Heart left ventricle (tissue), 16 donors: ENCODE measurements around the gene ADGRL3. TPM values are rescaled to one million over a fixed set of nuclear protein-coding genes. Genes with fewer than 3 reads are reported as not detected.

ENCODE experiments used
- ATAC-seq, 4 donors: fragments of 200-7000 bp; cut with Tn5 transposase; one replicate each; pipeline ENCODE4 v1.9.1; 2020 to 2022; ENCODE audit warnings: moderate library complexity in 4 of 4, mild to moderate bottlenecking in 3 of 4, moderate number of reproducible peaks in 1 of 4
- DNase-seq, 5 donors: peaks; one replicate each; pipeline ENCODE4 v3.0.0-alpha.2; 2020
- H3K27ac ChIP-seq, 12 donors: fragments of 200-600 bp; sonication (generic) in 4 of 12; one replicate each; pipeline versions ENCODE4 v1.5.0 to v1.8.0; 2016 to 2022; ENCODE audit warnings: mild to moderate bottlenecking in 2 of 12
- H3K27me3 ChIP-seq, 9 donors: fragments of 200-600 bp; sonication (generic) in 2 of 9; one replicate each; pipeline versions ENCODE4 v1.5.1 to v1.8.0; 2016 to 2022; ENCODE audit warnings: mild to moderate bottlenecking in 3 of 9
- H3K36me3 ChIP-seq, 9 donors: fragments of 200-600 bp; sonication (generic) in 2 of 9; one replicate each; pipeline versions ENCODE4 v1.5.0 to v1.8.0; 2018 to 2022; ENCODE audit warnings: mild to moderate bottlenecking in 2 of 9
- H3K4me1 ChIP-seq, 12 donors: fragments of 200-600 bp; sonication (generic) in 4 of 12; one replicate each; pipeline versions ENCODE4 v1.5.0 to v1.8.0; 2016 to 2022; ENCODE audit warnings: mild to moderate bottlenecking in 3 of 12
- H3K4me3 ChIP-seq, 12 donors: fragments of 200-600 bp; sonication (generic) in 4 of 12; one replicate each; pipeline versions ENCODE4 v1.5.0 to v1.8.0; 2017 to 2022; ENCODE audit warnings: mild to moderate bottlenecking in 9 of 12, moderate library complexity in 4 of 12
- H3K9me3 ChIP-seq, 12 donors: fragments of 200-600 bp; sonication (generic) in 4 of 12; one replicate each; pipeline versions ENCODE4 v1.5.0 to v1.8.0; 2016 to 2022; ENCODE audit warnings: mild to moderate bottlenecking in 1 of 12
- POLR2A ChIP-seq, 2 donors: fragments of 450-650 bp; IDR thresholded peaks; one replicate each; pipeline ENCODE4 v1.6.1; 2017; ENCODE audit warnings: antibody characterized with exemption in 2 of 2, mild to moderate bottlenecking in 2 of 2, moderate library complexity in 2 of 2
- WGBS, 4 donors: extraction: QIAGEN DNeasy Blood & Tissue Kit in 2 of 4; methylation state at CpG; one replicate each; pipeline versions ENCODE4 v1.1.5 to v1.1.7; 2013 to 2018; 5-methylcytosine and 5-hydroxymethylcytosine counted together
- intact Hi-C, 10 donors: fragments of 100-400 bp; cut with DNase I; formaldehyde crosslinking; loops; one replicate each; pipeline versions ENCODE4 v1.11.1 to v1.14.2; 2022
- polyA plus RNA-seq, 2 donors: library from polyadenylated mRNA; stranded (reverse); fragments of 200-250 nt; gene quantifications; one replicate each; pipeline ENCODE4 v1.2.3, GENCODE V29; 2013
- total RNA-seq, 9 donors: library from RNA; depleted of rRNA in 2 of 9; stranded (reverse); fragments of >200 nt in 2 of 9; fragmentation: NEBNext Ultra II Directional in 3 of 9; extraction: Animal tissue kit (Norgen Biotek cat#: 25700) in 3 of 9; gene quantifications; one replicate each; pipeline versions ENCODE4 v1.1.0 to v1.2.4, GENCODE V29; 2016 to 2023
- TF ChIP-seq, protein P1 (sequence below), 12 donors: fragments of 200-600 bp; sonication (generic) in 4 of 12; IDR thresholded peaks; one replicate each; pipeline versions ENCODE4 v1.5.0 to v1.8.0; 2018 to 2022; ENCODE audit warnings: antibody characterized with exemption in 12 of 12, mild to moderate bottlenecking in 5 of 12
- donor health status: ischemic (EF 13 %, LVEDD 7.1; RV severe dilation, severe dysfunction).
- donor health status: healthy with polysubstance abuse.
- donor health status: DM: no; HTN: yes; CAD: no.
- donor health status: DM: no; HTN: no; CAD: no.
- donor health status: ischemic (EF 25% LVEDD 6.9; RV normal size, moderate dysfunction).
- donor health status: ischemic (EF 25% LVEDD 5.7; RV mildly dilated, moderate dysfunction).
- donor health status: healthy.
- donor health status: DM: yes; HTN: yes; CAD: no.
- donor health status: ischemic (EF 35%, LVEDD 5.7; RV mildly dilated, moderate dysfunction).
- donor health status: nonischemic (EF 11% LVEDD 7.7; RV severe dilation, severe dysfunction).
- donor health status: DM: yes; HTN: yes; CAD: no.
- donor health status: PGD.
- donor health status: ischemic (EF 29% LVEDD 5.4; RV normal size, mild dysfunction).
- donor health status: nonischemic (EF 23%, LVEDD 6.1; RV moderate dilation, normal function).

ADGRL3 gene
- total and polyA plus RNA-seq, 11 donors, result 0.84 to 24.4 (median 7.6) TPM

DNA sequence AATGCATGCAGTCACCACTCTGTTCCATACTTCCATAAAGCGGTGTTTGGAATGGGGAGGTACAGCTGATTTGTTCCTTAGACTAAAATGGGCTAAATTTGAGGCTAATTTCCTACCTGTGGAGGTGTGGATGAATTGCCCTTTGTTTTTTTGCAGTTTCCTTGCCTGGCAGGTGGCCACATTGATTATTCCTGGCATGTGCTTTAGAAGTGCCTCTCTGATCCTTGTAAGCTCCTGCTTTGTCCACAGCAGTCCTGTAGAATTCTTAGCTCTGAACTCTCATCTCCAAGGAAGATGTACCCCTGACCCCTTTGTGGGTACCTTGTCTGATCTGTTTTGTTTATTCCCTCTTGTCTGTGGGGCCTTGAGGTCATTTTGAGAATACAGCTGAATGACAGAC lies 136.8 kb downstream of the ADGRL3 start:
- Histone ChIP-seq H3K4me3 (no peak overlapping the region), H3K27ac (no peak overlapping the region), H3K4me1 (no peaks in the 10 kb centered on the region), H3K36me3 (no peaks in the 10 kb centered on the region), H3K27me3 (no peaks in the 10 kb centered on the region), H3K9me3 (no peaks in the 10 kb centered on the region)
- ATAC-seq, result no peak
- intact Hi-C loops, result no loop called here
- no peak for DNase-seq
- TF ChIP-seq POLR2A (IDR thresholded peaks at IDR 0.05), result no peak
- TF ChIP-seq, protein P1, sequence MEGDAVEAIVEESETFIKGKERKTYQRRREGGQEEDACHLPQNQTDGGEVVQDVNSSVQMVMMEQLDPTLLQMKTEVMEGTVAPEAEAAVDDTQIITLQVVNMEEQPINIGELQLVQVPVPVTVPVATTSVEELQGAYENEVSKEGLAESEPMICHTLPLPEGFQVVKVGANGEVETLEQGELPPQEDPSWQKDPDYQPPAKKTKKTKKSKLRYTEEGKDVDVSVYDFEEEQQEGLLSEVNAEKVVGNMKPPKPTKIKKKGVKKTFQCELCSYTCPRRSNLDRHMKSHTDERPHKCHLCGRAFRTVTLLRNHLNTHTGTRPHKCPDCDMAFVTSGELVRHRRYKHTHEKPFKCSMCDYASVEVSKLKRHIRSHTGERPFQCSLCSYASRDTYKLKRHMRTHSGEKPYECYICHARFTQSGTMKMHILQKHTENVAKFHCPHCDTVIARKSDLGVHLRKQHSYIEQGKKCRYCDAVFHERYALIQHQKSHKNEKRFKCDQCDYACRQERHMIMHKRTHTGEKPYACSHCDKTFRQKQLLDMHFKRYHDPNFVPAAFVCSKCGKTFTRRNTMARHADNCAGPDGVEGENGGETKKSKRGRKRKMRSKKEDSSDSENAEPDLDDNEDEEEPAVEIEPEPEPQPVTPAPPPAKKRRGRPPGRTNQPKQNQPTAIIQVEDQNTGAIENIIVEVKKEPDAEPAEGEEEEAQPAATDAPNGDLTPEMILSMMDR (IDR thresholded peaks at IDR 0.05), result no peak
- 80 to 85% (median 82%) methylated on average over 1 of the region's 1 CpG for WGBS, 4 donors

DNA sequence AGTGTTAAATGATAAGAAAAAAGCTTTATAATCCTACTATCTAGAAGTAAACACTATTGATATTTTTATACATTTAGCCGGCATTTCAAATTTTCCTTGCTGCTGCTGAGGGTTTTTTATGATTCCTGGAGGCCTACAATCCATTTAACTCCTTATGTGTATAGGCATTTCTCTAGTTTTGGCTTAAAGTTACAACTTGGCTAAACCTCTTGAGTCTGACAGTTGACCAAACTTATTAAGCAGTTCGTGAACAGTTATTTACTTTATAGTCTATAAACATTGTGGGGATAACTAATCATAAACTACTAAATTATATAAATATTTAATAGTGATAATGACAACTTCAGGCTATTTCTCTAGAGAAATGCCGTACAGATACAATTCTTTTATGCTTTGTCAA lies 141.9 kb downstream of the ADGRL3 start:
- peaks cover 0 to 4% (median 0%) of the 10 kb centered on the region in 12 donors for H3K4me1 ChIP-seq
- 78 to 86% (median 82%) methylated on average over 3 of the region's 3 CpGs for WGBS, 4 donors
- no peaks in the 10 kb centered on the region for H3K9me3 ChIP-seq
- TF ChIP-seq, protein P1 (IDR thresholded peaks at IDR 0.05), result no peak
- no peak for TF ChIP-seq POLR2A (IDR thresholded peaks at IDR 0.05)
- no peak for ATAC-seq
- no peak for DNase-seq
- H3K4me3 ChIP-seq, result no peak overlapping the region
- no peaks in the 10 kb centered on the region for H3K27me3 ChIP-seq
- intact Hi-C loops, result loop anchor here in 1 of 10 donors (10.0 kb wide), 1 partner anchor 103 kb away; no protein-coding TSS in a partner anchor
- no peaks in the 10 kb centered on the region for H3K36me3 ChIP-seq
- no peak overlapping the region for H3K27ac ChIP-seq

DNA sequence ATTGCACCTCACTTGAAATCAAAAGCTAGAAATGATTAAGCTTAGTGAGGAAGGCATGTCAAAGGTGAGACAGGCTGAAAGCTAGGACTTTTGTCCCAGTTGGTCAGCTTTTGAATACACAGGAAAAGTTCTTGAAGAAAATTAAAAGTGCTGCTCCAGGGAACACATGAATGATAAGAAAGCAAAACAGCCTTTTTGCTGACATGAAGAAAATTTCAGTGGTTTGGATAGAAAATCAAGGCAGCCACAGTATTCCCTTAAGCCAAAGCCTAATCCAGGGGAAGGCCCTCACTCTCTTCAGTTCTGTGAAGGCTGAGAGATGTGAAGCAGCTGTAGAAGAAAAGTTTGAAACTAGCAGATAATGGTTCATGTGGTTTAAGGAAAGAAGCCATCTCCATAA lies 150.8 kb downstream of the ADGRL3 start:
- H3K9me3 ChIP-seq, result peaks cover 0 to 14% (median 1%) of the 10 kb centered on the region in 12 donors
- intact Hi-C loops, result no loop called here
- no peak for TF ChIP-seq POLR2A (IDR thresholded peaks at IDR 0.05)
- TF ChIP-seq, protein P1 (IDR thresholded peaks at IDR 0.05), result no peak
- ATAC-seq (no peak), DNase-seq (no peak)
- H3K4me1 ChIP-seq, result no peaks in the 10 kb centered on the region
- H3K36me3 ChIP-seq, result no peaks in the 10 kb centered on the region
- H3K27me3 ChIP-seq, result no peaks in the 10 kb centered on the region
- no peak overlapping the region for H3K27ac ChIP-seq
- H3K4me3 ChIP-seq, result no peak overlapping the region

DNA sequence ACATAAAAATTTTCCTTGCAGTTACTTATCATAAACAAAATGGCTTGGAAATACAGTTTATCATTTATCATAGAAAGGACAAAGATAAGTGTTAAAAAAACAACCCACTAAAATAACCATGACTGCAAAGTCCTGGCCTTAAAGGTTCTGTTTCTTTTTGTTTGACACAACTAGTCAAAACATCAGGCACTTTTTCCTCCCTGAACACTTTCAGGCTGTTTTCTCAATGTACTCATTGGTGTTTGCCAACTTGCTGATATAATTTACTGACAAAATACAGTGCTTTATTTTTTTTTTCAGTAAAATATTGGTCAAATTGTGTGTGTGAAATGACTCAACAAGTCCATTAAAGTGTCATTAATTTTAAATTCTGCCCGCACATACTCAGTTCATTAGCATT lies 156.6 kb downstream of the ADGRL3 start:
- intact Hi-C loops, result no loop called here
- DNase-seq, result no peak
- no peak overlapping the region for H3K27ac ChIP-seq
- ATAC-seq, result no peak
- no peaks in the 10 kb centered on the region for H3K36me3 ChIP-seq
- no peak overlapping the region for H3K4me3 ChIP-seq
- TF ChIP-seq, protein P1 (IDR thresholded peaks at IDR 0.05), result no peak
- TF ChIP-seq POLR2A (IDR thresholded peaks at IDR 0.05), result no peak
- H3K9me3 ChIP-seq, result peaks cover 0 to 4% (median under 1%) of the 10 kb centered on the region in 12 donors
- H3K27me3 ChIP-seq, result no peaks in the 10 kb centered on the region
- H3K4me1 ChIP-seq, result no peaks in the 10 kb centered on the region
- WGBS, 4 donors, result 77 to 93% (median 79%) methylated on average over 1 of the region's 1 CpG
